HG03159 (cell line): ENCODE results near the gene CEP68.

Experiments used
- ATAC-seq: cut with Tn5 transposase; IDR thresholded peaks from one replicate; pipeline ENCODE4 v1.9.1; 2021; ENCODE audit warnings: mild to moderate bottlenecking, moderate library complexity; ENCODE audit not compliant: unreplicated experiment

Gene CEP68

DNA sequence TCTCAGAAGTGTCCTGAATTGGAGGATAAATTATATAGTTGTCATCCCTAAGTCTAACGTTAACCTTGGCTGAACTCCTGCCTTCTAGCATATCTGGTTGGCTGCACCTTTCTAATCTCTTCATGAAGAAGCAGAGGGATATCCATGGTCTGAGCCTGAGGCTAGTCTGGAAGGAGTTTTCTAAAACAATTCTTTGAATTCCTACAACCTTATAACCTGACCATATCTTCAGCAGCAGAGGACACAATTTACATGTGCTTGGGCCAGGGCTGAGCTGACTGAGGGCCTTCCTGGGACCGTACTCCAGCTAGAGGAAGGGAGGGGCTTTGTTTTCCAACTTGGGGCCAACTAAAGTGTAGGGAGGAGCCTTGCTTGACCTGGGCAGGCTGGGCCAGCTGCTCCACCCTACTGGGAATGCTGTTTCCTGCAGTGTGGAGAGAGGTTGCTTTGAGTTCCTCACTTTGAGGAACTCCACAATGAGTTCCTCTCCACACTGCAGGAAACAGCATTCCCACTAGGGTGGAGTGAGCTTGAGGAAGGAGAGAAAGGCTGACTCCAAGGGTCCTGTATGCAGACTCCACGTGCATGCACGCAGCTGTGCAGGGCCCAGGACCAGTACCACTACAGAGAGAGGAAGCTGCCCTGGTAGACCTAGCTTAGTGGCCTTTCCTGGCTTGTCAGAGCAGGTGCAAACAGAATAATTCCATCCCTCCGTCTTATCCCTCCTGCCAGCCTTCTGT is 19.6 kb downstream of the CEP68 start:
- ATAC-seq, result no peak

DNA sequence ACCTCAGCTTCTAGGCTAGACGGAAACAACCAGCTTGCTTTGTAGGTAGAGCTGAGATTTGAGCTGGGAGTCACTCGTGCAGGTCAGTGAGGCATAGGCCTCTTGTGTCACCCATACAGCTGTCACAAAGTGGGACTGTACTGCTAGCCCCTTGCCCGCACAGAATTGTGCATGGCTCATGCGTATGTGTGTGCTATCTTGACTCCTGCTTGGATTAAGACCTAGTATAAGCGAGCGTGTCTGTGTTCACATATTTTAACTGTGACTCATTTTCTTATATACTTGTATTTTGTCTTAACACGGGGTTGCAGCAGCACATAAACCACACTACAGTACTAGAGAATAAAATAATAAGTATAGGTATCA is 20.1 kb downstream of the CEP68 start:
- no peak for ATAC-seq

DNA sequence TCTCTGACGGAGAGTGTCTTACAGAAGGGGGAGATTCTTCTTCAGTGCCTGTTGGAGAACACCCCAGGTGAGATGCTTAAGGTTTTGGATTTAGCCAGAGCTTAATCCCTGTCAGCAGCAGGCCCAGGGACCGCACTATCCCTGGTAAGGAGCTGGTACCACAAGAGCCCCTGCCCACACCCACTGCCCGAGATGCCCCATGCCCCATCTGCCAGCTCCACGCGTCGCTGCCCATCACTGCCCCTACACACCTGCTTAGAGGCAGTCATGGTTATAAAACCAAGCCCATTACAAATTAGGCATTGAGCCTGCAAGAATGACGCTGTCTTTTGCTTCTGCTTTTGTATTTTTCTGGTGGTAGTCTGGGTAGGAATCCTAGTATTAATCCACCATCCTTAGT is 21.7 kb downstream of the CEP68 start:
- ATAC-seq, result no peak

DNA sequence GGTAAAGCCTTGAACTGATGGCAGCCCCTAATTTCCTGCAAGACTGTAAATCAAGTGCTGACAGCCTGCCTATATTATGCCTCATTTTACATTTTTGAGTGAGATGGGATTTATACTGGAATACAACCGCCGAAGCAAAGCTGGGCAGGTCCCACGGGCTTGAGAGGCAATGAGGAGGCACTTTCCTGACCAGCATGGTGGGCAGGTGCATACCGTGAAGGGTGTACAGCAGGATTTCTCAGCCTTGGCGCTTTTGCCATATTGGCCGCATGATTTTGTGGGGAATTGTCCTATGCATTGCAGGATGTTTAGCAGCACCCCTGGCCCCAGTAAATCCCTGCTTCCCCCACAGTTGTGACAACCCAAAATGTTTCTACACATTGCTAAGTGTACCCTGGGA is 22.8 kb downstream of the CEP68 start:
- no peak for ATAC-seq

DNA sequence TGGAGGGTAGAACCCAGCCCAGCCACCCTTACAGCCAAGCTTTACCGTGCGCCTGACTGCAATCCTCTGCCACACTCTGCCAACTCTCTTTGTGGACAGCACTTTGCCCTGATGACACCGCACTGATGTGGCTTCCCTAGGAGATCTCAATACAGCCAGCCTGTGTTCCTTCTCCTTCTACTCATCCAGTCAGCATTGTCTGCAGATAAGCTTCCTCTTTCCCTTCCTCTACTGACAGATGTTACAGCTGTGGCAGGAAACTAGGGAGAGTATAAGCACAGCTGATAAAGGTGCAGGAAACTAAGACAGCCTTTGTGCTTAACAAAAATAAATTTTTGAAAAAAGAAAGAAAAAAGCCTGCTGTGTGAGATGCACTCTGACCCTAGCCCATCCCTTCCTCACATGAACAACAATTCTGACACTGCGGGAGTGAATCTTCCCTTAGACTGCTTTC is 25.0 kb downstream of the CEP68 start:
- no peak for ATAC-seq

DNA sequence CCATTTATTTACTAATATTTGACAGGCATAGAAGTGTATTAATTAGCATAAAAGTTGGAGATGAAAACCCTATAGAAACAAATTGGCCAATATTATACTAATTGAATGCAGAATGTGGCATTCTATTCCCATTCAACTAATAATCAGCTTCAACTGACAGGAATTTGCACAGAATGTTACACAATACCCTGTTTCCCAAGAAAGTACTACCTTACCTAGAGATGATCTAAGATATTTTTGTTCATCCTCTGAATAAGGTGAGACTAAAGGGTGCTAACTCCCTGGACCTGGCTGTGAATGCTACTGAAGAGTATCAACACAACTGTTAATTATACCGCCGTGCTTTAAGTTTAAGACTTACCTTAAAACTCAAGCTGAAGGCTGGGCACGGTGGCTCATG is 28.9 kb downstream of the CEP68 start:
- ATAC-seq, result no peak

DNA sequence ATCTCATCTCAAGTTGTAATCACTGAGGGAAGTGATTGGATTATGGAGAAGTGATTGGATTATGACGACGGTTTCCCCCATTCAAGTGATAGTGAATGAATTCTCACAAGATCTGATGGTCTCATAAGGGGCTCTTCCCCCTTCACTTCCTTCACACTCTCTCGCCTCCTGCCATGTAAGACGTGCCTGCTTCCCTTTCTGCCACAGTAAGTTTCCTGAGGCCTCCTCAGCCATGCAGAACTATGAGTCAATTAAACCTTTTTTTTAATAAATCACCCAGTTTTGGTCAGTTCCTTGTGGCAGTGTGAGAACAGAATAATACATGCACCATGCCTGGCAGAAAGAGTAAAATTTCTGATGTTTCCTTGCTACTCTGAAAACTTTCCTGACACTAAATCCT is 36.6 kb downstream of the CEP68 start:
- ATAC-seq, result no peak

DNA sequence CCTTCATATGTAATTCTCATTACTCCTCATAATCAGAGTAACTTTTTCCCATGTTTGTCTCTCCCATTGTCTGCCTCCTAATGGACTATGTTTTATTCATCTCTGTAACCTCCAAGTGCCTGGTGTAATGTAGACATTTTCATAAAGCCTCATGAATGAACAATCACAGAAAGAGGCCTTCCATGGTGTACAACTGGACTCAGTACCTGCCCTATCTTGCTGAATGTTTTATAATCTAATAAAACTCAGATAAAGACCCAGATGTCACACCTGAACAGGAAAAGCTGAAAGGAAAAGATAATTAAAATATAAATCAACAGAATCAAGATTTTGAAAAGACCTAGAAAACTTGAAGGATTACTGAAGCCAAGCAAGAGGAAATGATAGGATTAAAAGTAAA is 37.0 kb downstream of the CEP68 start:
- no peak for ATAC-seq

DNA sequence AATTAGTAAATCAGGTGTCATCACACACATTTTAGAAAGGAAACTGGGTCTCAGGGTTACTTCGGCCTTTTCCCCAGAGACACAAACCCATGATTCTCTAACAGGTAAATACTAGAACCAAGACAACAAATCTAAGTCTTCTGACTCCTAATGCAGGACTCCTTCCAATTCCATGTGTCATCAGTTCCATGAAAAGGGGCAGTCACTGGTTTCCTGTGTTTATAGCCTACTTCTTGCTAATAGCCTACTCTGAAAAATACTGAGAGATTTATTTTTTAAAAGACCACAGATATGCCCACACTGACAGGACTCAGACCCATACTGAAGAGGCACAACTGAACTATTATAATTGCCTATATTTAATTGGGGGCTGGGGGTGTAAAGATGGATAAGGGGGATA is 40.7 kb downstream of the CEP68 start:
- ATAC-seq, result no peak

DNA sequence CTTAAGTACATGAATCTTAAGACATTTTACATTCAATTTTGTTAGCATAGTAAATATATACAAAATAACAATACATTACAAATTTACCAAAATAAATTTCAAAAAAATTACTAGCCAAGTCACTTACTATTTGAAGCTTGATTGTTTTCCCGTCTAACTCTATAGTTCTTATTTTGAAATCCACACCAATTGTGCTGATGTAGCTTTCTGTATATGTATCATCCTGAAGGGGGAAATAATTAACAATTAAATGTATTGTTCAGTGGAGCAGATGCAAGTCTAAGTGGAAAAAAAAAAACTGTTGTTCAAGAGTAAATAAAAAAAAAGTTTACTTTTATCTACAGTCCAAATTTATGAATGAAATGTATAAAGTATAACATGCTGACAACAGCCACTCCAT is 41.6 kb downstream of the CEP68 start:
- no peak for ATAC-seq

DNA sequence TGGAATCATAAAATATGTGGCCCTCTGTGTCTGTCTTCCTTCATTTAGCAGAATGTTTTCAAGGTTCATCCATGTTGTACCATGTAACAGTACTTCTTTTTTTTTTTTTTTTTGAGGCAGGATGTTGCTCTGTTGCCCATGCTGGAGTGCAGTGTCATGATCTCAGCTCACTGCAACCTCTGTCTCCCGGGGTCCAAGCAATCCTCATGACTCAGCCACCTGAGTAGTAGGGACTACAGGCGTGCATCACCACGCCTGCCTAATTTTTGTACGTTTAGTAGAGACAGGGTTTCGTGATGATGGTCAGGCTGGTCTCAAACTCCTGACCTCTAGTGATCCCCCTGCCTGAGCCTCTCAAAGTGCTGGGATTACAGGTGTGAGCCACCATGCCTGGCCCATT is 42.5 kb downstream of the CEP68 start:
- no peak for ATAC-seq

DNA sequence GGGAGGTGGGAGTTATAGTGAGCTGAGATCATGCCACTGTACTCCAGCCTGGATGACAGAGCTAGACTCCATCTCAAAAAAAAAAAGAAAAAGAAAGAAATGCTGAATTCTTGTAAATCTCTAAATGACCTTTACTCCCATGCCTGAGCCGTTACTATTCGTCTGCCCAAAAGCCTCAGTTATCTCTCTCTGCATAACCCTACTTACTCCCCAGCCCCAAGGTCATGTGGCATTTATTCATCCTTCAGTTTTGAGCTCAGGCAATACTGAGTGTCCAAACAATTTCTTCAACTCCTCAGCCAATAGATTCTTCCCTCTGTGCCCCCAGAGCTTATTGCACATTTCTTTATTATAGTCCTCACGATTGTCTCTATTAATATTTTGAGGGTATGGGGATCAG is 44.9 kb downstream of the CEP68 start:
- no peak for ATAC-seq

DNA sequence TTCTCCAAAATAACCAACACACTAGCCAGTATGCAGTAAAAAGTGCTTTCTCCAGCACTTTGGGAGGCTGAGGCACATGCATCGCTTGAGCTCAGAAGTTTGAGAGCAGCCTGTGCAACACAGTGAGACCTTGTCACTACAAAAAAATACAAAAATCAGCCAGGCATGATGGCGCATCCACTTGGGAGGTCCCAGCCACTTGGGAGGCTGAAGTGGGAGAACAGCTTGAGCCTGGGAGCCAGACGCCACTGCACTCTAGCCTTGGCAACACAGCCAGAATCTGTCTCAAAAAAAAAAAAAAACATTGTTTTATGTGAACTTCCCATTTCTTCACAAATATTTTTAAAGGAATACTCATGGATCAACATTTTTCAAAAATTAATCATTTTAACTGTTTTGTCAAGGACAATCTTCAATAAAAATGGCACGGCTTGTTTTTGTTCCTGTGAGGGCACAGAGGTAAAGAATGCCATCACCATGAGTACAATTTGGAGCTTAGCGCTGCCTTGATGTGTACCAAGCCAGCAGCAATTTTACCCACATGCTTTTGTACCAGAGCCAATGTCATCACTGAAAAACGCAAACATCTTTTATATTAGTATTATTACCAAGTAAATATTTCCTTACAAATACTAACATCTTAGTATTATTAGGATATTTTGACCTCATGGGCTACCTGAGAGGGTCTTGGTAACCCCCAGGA is 46.9 kb downstream of the CEP68 start:
- no peak for ATAC-seq

DNA sequence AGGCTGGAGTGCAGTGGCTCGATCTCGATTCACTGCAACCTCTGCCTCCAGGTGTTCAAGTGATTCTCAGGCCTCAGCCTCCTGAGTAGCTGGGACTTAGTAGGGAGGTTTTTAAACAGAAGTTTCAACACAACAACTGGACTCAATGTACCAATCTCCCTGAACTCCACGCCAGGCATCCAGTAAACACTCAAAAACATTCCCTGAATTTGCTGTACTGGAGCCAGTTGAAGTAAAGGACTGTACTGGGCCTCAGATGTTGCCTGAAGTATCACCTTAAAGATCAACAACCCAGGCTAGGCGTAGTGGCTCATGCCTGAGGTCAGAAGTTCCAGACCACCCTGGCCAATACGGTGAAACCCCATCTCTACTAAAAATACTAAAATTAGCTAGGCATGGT is 51.3 kb downstream of the CEP68 start:
- no peak for ATAC-seq

DNA sequence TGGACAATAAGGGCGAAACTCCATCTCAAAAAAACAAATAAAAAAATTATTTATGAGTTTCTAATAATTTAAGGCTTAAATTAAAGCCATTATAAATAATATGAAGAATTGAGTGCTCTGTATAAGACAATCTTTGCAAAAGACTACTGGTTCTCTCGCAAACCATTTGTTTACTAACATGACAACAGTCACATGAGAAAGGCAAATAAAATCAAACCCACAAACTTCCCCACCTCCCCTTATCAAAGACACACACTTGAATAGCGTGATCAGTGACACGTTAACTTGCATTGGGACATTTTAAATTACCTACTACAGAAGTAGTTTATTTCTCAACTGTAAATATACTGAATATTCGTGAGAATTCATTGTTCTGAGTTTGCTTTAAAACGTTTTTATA is 52.6 kb downstream of the CEP68 start:
- no peak for ATAC-seq

DNA sequence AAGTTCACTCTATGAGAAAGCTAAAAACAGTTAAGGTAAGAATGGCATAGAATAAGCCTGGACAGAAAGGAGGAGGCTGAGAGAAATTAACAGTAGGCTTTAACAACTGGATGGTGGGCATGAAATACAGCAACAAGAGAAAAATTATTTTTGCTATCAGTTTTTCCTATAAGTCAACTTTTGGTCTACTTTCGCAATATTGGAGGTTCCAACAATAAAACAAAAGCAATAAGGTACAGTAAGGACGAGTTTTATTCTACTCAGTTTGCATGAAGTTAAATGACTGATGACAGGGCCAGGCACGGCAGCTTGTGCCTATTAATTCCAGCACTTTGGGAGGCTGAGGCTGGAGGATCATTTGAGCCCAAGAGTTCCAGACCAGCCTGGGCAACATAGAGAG is 56.4 kb downstream of the CEP68 start:
- no peak for ATAC-seq

DNA sequence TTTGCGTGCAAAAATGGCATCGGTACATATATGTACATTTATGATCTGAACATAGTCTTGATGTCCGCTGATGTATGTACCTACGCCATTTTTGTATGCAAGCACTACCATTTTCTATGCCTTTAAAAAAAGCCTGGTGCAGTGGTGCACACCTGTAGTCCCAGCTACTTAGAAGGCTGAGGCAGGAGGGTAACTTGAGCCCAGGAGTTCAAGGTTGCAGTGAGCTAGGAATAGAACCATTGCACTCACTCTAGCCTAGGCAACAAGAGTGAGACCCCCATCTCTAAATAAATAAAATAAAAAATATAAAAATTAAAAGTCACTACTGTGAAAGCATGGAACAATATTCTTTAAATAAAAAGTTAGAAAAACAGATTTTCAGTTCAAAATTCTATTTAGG is 57.0 kb downstream of the CEP68 start:
- no peak for ATAC-seq

DNA sequence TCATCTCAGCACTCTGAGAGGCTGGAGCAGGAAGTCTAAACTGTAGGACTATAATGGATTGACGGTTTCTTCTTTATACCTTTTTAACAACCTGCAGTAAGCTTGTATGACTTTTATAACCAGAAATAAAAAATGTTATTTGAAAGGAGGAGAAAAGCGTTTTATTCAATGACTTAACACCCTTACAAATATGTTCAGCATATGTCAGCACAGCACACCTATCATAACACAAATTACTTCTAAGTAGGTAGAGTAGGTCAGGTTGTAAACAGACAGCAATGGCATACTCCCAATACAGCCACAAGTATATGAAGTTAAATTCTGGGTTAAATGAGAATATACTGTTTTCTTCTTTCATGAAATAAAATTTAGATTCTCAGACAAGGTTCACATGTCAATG is 57.6 kb downstream of the CEP68 start:
- no peak for ATAC-seq

DNA sequence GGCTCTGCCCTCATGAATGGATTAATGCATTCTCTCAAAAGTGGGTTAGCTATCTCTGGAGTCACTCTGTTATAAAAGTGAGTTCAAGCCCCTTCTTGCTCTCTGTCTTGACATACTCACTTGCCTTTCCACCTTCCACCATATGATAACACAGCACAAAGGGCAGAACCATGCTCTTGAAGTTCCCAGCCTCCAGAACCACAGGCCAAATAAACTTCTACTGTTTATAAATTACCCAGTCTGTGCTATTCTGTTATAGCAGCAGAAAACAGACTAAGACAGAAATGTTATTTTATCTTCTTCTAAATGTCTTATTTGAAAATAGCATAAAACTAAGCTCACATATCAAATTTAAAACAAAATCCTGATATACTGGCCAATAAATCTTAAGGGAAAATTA is 58.7 kb downstream of the CEP68 start:
- no peak for ATAC-seq

DNA sequence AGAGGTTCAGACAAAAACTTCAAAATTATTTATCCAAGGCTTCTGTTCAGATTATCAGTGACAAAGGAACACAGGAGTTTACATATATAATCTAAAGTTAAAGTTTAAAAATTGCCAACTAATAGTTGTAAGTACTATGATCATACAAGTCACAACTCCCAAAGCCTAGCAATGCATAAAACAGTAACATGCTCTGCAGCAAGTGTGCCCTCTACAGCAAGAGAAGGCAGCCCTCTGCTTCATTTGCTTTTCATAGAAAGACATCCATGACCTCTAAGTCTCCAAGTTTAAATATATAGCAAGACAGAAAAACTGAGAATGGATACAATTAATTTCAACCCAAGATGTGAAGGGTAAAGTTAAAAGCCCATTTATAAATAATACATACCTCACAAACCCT is 60.4 kb downstream of the CEP68 start:
- ATAC-seq, result no peak

DNA sequence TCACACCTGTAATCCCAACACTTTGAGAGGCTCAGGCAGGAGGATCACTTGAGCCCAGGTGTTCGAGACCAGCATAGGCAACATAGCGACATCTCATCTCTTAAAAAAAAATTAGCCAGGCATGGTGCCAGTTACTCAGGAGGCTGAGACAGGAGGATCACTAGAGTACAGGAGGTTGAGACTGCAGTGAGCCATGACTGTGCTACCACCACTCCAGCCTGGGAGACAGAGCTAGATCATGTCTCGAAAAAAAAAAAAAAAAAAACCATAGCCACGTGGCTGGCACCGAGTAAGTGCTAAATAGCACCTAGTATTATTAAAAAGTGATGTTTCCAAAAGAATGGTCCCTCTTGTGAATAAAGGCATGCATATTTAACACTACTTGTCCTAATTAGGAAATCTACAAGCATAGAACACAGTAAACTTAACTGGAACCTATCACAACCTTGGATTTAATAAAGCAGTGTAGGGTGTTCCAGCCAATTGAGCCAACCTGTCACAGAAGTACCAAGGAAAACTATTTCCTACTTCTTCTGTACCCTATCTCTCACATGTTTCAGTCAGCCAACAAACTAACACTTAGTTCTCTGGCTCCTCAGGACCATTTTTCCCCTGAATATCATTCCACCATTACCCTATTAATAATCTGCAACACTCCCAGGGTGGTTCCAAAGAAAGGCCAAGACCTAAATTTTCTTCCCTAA is 64.9 kb downstream of the CEP68 start:
- no peak for ATAC-seq

DNA sequence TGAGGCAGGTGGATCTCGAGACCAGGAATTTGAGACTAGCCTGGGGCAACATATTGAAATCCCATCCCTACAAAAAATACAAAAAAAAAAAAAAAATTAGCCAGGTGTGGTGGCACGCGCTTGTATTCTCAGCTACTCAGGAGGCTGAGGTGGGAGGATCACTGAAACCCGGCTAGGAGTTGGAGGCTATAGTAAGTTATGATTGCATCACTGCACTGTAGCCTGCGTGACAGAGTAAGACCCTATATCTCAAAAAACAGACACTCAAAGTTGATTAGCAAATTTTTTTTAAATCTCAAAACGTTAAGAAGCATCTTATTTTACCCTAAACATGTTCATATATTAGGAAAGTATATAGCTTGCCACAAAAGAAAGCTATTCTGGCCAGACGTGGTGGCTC is 66.1 kb downstream of the CEP68 start:
- ATAC-seq, result no peak
